WTC11 (cell line): ENCODE measurements around the gene STAB2.

ENCODE experiments used
- ATF3 ChIP-seq: sonication (generic); formaldehyde crosslinking; conservative IDR thresholded peaks from 2 replicates; pipeline ENCODE4 v1.8.1; 2022; ENCODE audit warnings: mild to moderate bottlenecking, missing genetic modification reagents
- CTCF ChIP-seq: fragments of 200-600 bp; IDR thresholded peaks from 2 replicates; pipeline ENCODE4 v1.8.0; 2022; ENCODE audit warnings: antibody characterized with exemption
- MXD4 ChIP-seq: fragments of 250-450 bp; sonication (Bioruptor Pico); IDR thresholded peaks from 2 replicates; pipeline ENCODE4 v1.8.0; 2021; ENCODE audit warnings: mild to moderate bottlenecking, moderate library complexity, borderline replicate concordance
- RELA ChIP-seq: sonication (generic); formaldehyde crosslinking; IDR thresholded peaks from 2 replicates; pipeline ENCODE4 v1.8.1; 2022; ENCODE audit warnings: missing genetic modification reagents, mild to moderate bottlenecking, borderline replicate concordance
- SMAD4 ChIP-seq: sonication (generic); formaldehyde crosslinking; IDR thresholded peaks from 2 replicates; pipeline ENCODE4 v1.8.0; 2022; ENCODE audit warnings: mild to moderate bottlenecking, missing genetic modification reagents
- SP1 ChIP-seq: sonication (generic); formaldehyde crosslinking; conservative IDR thresholded peaks from 2 replicates; pipeline ENCODE4 v1.8.1; 2022; ENCODE audit warnings: missing genetic modification reagents

- TF ChIP-seq SP1 (no peak), ATF3 (no peak), RELA (no peak), SMAD4 (CRISPR knock-in tag) (no peak), MXD4 (CRISPR knock-in tag) (no peak), CTCF (no peak)
Measured at GRCh38 chr12:103583008-103583407, 4.1 kb upstream of the STAB2 start.
